ENCODE results near the gene BIRC2.

The BIRC2 gene

GRCh38 chr11:102375720-102376399 is 28.8 kb downstream of the BIRC2 start:
- no peak for DNase-seq

- DNase-seq = no peak
Observed at GRCh38 chr11:102377891-102378290, 30.9 kb downstream of the BIRC2 start.

- no peak for DNase-seq
Observed at GRCh38 chr11:102378818-102379217, 31.8 kb downstream of the BIRC2 start.

- DNase-seq = no peak
Observed at GRCh38 chr11:102382384-102382783, 35.4 kb downstream of the BIRC2 start.

GRCh38 chr11:102383839-102384238 is 36.8 kb downstream of the BIRC2 start:
- no peak for DNase-seq

GRCh38 chr11:102384419-102385079 is 37.5 kb downstream of the BIRC2 start:
- no peak for DNase-seq

- no peak for DNase-seq
Observed at GRCh38 chr11:102385085-102386007, 38.3 kb downstream of the BIRC2 start.

GRCh38 chr11:102386136-102386734 is 39.2 kb downstream of the BIRC2 start:
- DNase-seq = no peak

GRCh38 chr11:102387043-102387781 is 40.2 kb downstream of the BIRC2 start:
- DNase-seq = no peak

GRCh38 chr11:102389253-102389652 is 42.2 kb downstream of the BIRC2 start:
- no peak for DNase-seq

- DNase-seq = peak; percentile 43
Observed at GRCh38 chr11:102390667-102391465, 43.9 kb downstream of the BIRC2 start.

GRCh38 chr11:102391549-102392237 is 44.7 kb downstream of the BIRC2 start:
- DNase-seq = no peak

- DNase-seq = no peak
Observed at GRCh38 chr11:102393272-102393730, 46.3 kb downstream of the BIRC2 start.

- no peak for DNase-seq
Observed at GRCh38 chr11:102395720-102396393, 48.8 kb downstream of the BIRC2 start.

GRCh38 chr11:102396708-102397563 is 49.9 kb downstream of the BIRC2 start:
- DNase-seq = no peak

- no peak for DNase-seq
Observed at GRCh38 chr11:102398297-102398696, 51.3 kb downstream of the BIRC2 start.

GRCh38 chr11:102399189-102399588 is 52.2 kb downstream of the BIRC2 start:
- no peak for DNase-seq

- DNase-seq = no peak
Observed at GRCh38 chr11:102400603-102401002, 53.6 kb downstream of the BIRC2 start.

GRCh38 chr11:102401905-102402304 is 54.9 kb downstream of the BIRC2 start:
- no peak for DNase-seq

Measured in activated CD4-positive, alpha-beta T cell treated with anti-CD3 and anti-CD28 coated beads for 4 hours (primary cell).